ENCODE data around the gene RAB2B.
A peak's percentile ranks its signal among the peaks of the same experiment; 100 is the strongest.

The RAB2B gene

GRCh38 chr14:21467616-21468015 is 9.1 kb downstream of the RAB2B start:
- H3K4me2 ChIP-seq (ENCODE audit: low read depth, low read length), result no peak overlapping the region
- no peaks in the 10 kb centered on the region for H3K4me1 ChIP-seq (ENCODE audit: low read length)
- no peaks in the 10 kb centered on the region for H3K79me2 ChIP-seq (ENCODE audit: low read length)
- no peaks in the 10 kb centered on the region for H4K20me1 ChIP-seq (ENCODE audit: insufficient read depth, low read length)
- H3F3A ChIP-seq (ENCODE audit: insufficient read depth, low read length), result no peaks in the 10 kb centered on the region
- no peak overlapping the region for H3K4me3 ChIP-seq (ENCODE audit: low read length)
- no peaks in the 10 kb centered on the region for H3K9me2 ChIP-seq (replicated peaks; ENCODE audit: insufficient read depth, low read length)
- TF ChIP-seq, protein P1, sequence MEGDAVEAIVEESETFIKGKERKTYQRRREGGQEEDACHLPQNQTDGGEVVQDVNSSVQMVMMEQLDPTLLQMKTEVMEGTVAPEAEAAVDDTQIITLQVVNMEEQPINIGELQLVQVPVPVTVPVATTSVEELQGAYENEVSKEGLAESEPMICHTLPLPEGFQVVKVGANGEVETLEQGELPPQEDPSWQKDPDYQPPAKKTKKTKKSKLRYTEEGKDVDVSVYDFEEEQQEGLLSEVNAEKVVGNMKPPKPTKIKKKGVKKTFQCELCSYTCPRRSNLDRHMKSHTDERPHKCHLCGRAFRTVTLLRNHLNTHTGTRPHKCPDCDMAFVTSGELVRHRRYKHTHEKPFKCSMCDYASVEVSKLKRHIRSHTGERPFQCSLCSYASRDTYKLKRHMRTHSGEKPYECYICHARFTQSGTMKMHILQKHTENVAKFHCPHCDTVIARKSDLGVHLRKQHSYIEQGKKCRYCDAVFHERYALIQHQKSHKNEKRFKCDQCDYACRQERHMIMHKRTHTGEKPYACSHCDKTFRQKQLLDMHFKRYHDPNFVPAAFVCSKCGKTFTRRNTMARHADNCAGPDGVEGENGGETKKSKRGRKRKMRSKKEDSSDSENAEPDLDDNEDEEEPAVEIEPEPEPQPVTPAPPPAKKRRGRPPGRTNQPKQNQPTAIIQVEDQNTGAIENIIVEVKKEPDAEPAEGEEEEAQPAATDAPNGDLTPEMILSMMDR (IDR thresholded peaks at IDR 0.05; ENCODE audit: low read length), result no peak
- no peak for TF ChIP-seq EZH2phosphoT487 (IDR thresholded peaks at IDR 0.05; ENCODE audit: low read length)
- no peak for TF ChIP-seq EZH2 (optimal IDR thresholded peaks at IDR 0.05; ENCODE audit: low read depth, low read length)
- no peaks in the 10 kb centered on the region for H3K36me3 ChIP-seq (replicated peaks; ENCODE audit: insufficient read depth, low read length)
- no peak overlapping the region for H3K27ac ChIP-seq (ENCODE audit: low read length)
- H3K9me3 ChIP-seq (replicated peaks; ENCODE audit: insufficient read depth, low read length), result no peaks in the 10 kb centered on the region
- no peak overlapping the region for H2AFZ ChIP-seq (ENCODE audit: low read length)
- H3K9ac ChIP-seq (ENCODE audit: low read length), result no peak overlapping the region
- DNase-seq, result no peak
- no peaks in the 10 kb centered on the region for H3K27me3 ChIP-seq (replicated peaks; ENCODE audit: insufficient read depth, low read length)

DNA sequence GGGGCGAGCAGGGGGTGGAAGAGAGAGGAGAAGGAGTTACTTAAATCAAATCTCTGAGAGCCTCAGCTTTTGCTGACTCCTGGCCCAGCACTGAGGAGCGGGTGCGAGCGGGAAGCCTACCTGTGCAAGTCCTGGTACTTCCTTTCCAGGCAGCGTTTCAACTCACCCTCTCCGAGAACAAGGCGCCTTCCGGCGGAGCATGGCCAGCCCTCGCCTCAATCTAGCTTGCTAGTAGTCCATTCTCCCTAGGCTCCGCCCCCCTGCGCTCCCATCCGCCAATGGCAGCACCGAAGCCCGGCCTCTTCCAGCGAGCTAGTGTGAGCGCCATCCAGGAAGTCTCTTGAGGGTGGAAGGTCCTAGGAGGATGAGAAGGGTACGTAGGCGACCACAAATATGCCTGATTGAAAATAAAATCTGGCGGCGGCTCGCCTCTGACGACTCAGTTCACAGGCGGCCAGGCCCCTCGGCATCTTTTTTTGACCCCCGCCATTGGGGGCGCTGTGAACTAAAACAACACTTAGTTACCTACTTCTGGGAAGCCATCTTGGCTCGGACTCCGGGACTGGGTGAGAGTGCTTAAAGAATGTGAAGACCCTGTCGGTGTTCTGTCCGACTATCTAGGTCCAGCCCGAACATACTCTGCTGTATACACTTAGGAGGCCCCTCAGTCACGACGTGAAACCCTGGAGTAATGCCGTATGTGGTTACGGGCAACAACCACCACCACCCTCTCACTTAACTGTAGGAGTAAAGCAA is 20.7 kb downstream of the RAB2B start, which contains the start of gene CHD8:
Gene CHD8 (minus strand): TSS at position 212 of the 756 bp plus-strand sequence. CDS start 24,480 bp downstream, outside the sequence.
- H3K36me3 ChIP-seq (replicated peaks; ENCODE audit: insufficient read depth, low read length), result no peaks in the 10 kb centered on the region
- no peaks in the 10 kb centered on the region for H3K9me2 ChIP-seq (replicated peaks; ENCODE audit: insufficient read depth, low read length)
- peak within 1 kb of the TSS; percentile 92 for H2AFZ ChIP-seq (ENCODE audit: low read length)
- TF ChIP-seq, protein P1 (IDR thresholded peaks at IDR 0.05; ENCODE audit: low read length), result peak; percentile 50
- TF ChIP-seq EZH2 (optimal IDR thresholded peaks at IDR 0.05; ENCODE audit: low read depth, low read length), result no peak
- H3K9me3 ChIP-seq (replicated peaks; ENCODE audit: insufficient read depth, low read length), result no peaks in the 10 kb centered on the region
- H3K4me3 ChIP-seq (ENCODE audit: low read length), result peak within 1 kb of the TSS; percentile 84
- peak within 1 kb of the TSS; percentile 75 for H3K27ac ChIP-seq (ENCODE audit: low read length)
- no peaks in the 10 kb centered on the region for H3K27me3 ChIP-seq (replicated peaks; ENCODE audit: insufficient read depth, low read length)
- no peaks in the 10 kb centered on the region for H4K20me1 ChIP-seq (ENCODE audit: insufficient read depth, low read length)
- peaks cover 46% of the 10 kb centered on the region for H3K79me2 ChIP-seq (ENCODE audit: low read length)
- H3K4me2 ChIP-seq (ENCODE audit: low read depth, low read length), result peak within 1 kb of the TSS; percentile 70
- peak within 1 kb of the TSS; percentile 79 for H3K9ac ChIP-seq (ENCODE audit: low read length)
- peak; percentile 97 for DNase-seq
- H3F3A ChIP-seq (ENCODE audit: insufficient read depth, low read length), result no peaks in the 10 kb centered on the region; the same call in 1 of the 2 replicates
- no peaks in the 10 kb centered on the region for H3K4me1 ChIP-seq (ENCODE audit: low read length)

- H3K9me3 ChIP-seq (replicated peaks; ENCODE audit: insufficient read depth, low read length), result no peaks in the 10 kb centered on the region
- no peaks in the 10 kb centered on the region; the same call in 1 of the 2 replicates for H3F3A ChIP-seq (ENCODE audit: insufficient read depth, low read length)
- no peaks in the 10 kb centered on the region for H3K36me3 ChIP-seq (replicated peaks; ENCODE audit: insufficient read depth, low read length)
- peaks cover 50% of the 10 kb centered on the region for H3K79me2 ChIP-seq (ENCODE audit: low read length)
- H3K9me2 ChIP-seq (replicated peaks; ENCODE audit: insufficient read depth, low read length), result no peaks in the 10 kb centered on the region
- DNase-seq, result no peak
- no peaks in the 10 kb centered on the region for H3K27me3 ChIP-seq (replicated peaks; ENCODE audit: insufficient read depth, low read length)
- H2AFZ ChIP-seq (ENCODE audit: low read length), result peak overlapping the region; percentile 56; the same call in 1 of the 2 replicates
- no peaks in the 10 kb centered on the region for H3K4me1 ChIP-seq (ENCODE audit: low read length)
- H4K20me1 ChIP-seq (ENCODE audit: insufficient read depth, low read length), result no peaks in the 10 kb centered on the region
- peak overlapping the region; percentile 70; the same call in 1 of the 2 replicates for H3K4me2 ChIP-seq (ENCODE audit: low read depth, low read length)
- H3K27ac ChIP-seq (ENCODE audit: low read length), result peak overlapping the region; percentile 62
- peak overlapping the region; percentile 73 for H3K9ac ChIP-seq (ENCODE audit: low read length)
- peak overlapping the region; percentile 84 for H3K4me3 ChIP-seq (ENCODE audit: low read length)
- no peak for TF ChIP-seq EZH2phosphoT487 (IDR thresholded peaks at IDR 0.05; ENCODE audit: low read length)
- TF ChIP-seq, protein P1 (IDR thresholded peaks at IDR 0.05; ENCODE audit: low read length), result no peak
- no peak for TF ChIP-seq EZH2 (optimal IDR thresholded peaks at IDR 0.05; ENCODE audit: low read depth, low read length)
Measured at GRCh38 chr14:21455592-21455911, 21.2 kb downstream of the RAB2B start.

All from MM.1S (cell line).